ENCODE measurements around the gene IQGAP2.

IQGAP2 gene

GRCh38 chr5:76733049-76733417 lies 329.9 kb downstream of the IQGAP2 start:
- H3K4me2 ChIP-seq (ENCODE audit: insufficient read depth, low read length, poor library complexity, severe bottlenecking): no peak overlapping the region
- DNase-seq (ENCODE audit: low spot score): no peak
- peaks cover 17 to 68% of the 10 kb centered on the region in 2 donors for H3K36me3 ChIP-seq (replicated peaks in 1 of 2; ENCODE audit: control insufficient read depth in 2 of 2, insufficient read depth in 2 of 2, low read length in 2 of 2)
- no peaks in the 10 kb centered on the region for H3K4me1 ChIP-seq (ENCODE audit: control insufficient read depth in 2 of 2, insufficient read depth in 1 of 2, low read depth in 1 of 2, low read length in 2 of 2)
- H2BK5ac ChIP-seq (ENCODE audit: low read length): no peak overlapping the region
- H2BK120ac ChIP-seq (ENCODE audit: low read depth, low read length): no peak overlapping the region
- no peaks in the 10 kb centered on the region for H3K27me3 ChIP-seq (ENCODE audit: control insufficient read depth in 3 of 3, insufficient read depth in 3 of 3, low read depth in 1 of 3, low read length in 3 of 3)
- no peak overlapping the region for H3K9ac ChIP-seq (ENCODE audit: low read depth, low read length, poor library complexity)
- no peak overlapping the region for H3K23ac ChIP-seq (ENCODE audit: low read depth, low read length, poor library complexity)
- H3K18ac ChIP-seq (ENCODE audit: low read length): no peak overlapping the region
- H3K9me3 ChIP-seq (replicated peaks in 1 of 2; ENCODE audit: control insufficient read depth in 2 of 2, insufficient read depth in 1 of 2, low read depth in 1 of 2, low read length in 2 of 2): peaks cover 2 to 31% of the 10 kb centered on the region in 2 donors
- no peak overlapping the region for H3K4me3 ChIP-seq (ENCODE audit: low read length in 2 of 2)
- no peak overlapping the region for H4K91ac ChIP-seq (ENCODE audit: low read depth, low read length, poor library complexity)
- no CpG with 5 or more reads among the region's 13 CpGs for WGBS, 2 donors (ENCODE audit: extremely low coverage in 2 of 2, insufficient read length in 2 of 2, insufficient replicate concordance in 1 of 2)
- no peak overlapping the region for H3K4ac ChIP-seq (ENCODE audit: low read length)
- no peak overlapping the region for H2AK5ac ChIP-seq (ENCODE audit: low read depth, low read length)
- H3K27ac ChIP-seq (replicated peaks; ENCODE audit: low read length): no peak overlapping the region
- H4K8ac ChIP-seq (ENCODE audit: low read depth, low read length): no peak overlapping the region
- H2BK12ac ChIP-seq (ENCODE audit: low read length): no peak overlapping the region
- H3K79me1 ChIP-seq (ENCODE audit: low read depth, low read length): peaks cover 3% of the 10 kb centered on the region
- no peak overlapping the region for H2BK15ac ChIP-seq (ENCODE audit: low read length)
- H2AFZ ChIP-seq (ENCODE audit: low read length): no peak overlapping the region
- H3K14ac ChIP-seq (ENCODE audit: low read length): no peak overlapping the region

- Histone ChIP-seq H2BK5ac (ENCODE audit: low read length) (no peak overlapping the region), H3K27ac (replicated peaks; ENCODE audit: low read length) (no peak overlapping the region)
- DNase-seq (ENCODE audit: low spot score): no peak
Observed at GRCh38 chr5:76735762-76736545, 332.9 kb downstream of the IQGAP2 start.

GRCh38 chr5:76736679-76737556 lies 333.8 kb downstream of the IQGAP2 start:
- Histone ChIP-seq H2BK12ac (ENCODE audit: low read length) (no peak overlapping the region), H2AFZ (ENCODE audit: low read length) (no peak overlapping the region), H4K8ac (ENCODE audit: low read depth, low read length) (no peak overlapping the region), H2BK5ac (ENCODE audit: low read length) (no peak overlapping the region), H2BK120ac (ENCODE audit: low read depth, low read length) (no peak overlapping the region), H3K9me3 (replicated peaks in 1 of 2; ENCODE audit: control insufficient read depth in 2 of 2, insufficient read depth in 1 of 2, low read depth in 1 of 2, low read length in 2 of 2) (no peaks in the 10 kb centered on the region), H3K4me2 (ENCODE audit: insufficient read depth, low read length, poor library complexity, severe bottlenecking) (no peak overlapping the region), H3K4me1 (ENCODE audit: control insufficient read depth in 2 of 2, insufficient read depth in 1 of 2, low read depth in 1 of 2, low read length in 2 of 2) (no peaks in the 10 kb centered on the region), H3K14ac (ENCODE audit: low read length) (no peak overlapping the region), H4K91ac (ENCODE audit: low read depth, low read length, poor library complexity) (no peak overlapping the region), H3K4me3 (ENCODE audit: low read length in 2 of 2) (no peak overlapping the region), H3K36me3 (replicated peaks in 1 of 2; ENCODE audit: control insufficient read depth in 2 of 2, insufficient read depth in 2 of 2, low read length in 2 of 2) (peaks cover 14 to 34% of the 10 kb centered on the region in 2 donors), H3K23ac (ENCODE audit: low read depth, low read length, poor library complexity) (no peak overlapping the region), H3K9ac (ENCODE audit: low read depth, low read length, poor library complexity) (no peak overlapping the region), H3K27me3 (ENCODE audit: control insufficient read depth in 3 of 3, insufficient read depth in 3 of 3, low read depth in 1 of 3, low read length in 3 of 3) (no peaks in the 10 kb centered on the region), H2BK15ac (ENCODE audit: low read length) (no peak overlapping the region), H3K27ac (replicated peaks; ENCODE audit: low read length) (no peak overlapping the region), H3K18ac (ENCODE audit: low read length) (no peak overlapping the region), H2AK5ac (ENCODE audit: low read depth, low read length) (no peak overlapping the region), H3K4ac (ENCODE audit: low read length) (no peak overlapping the region), H3K79me1 (ENCODE audit: low read depth, low read length) (peaks cover 3% of the 10 kb centered on the region)
- no CpG with 5 or more reads among the region's 6 CpGs for WGBS, 2 donors (ENCODE audit: extremely low coverage in 2 of 2, insufficient read length in 2 of 2, insufficient replicate concordance in 1 of 2)
- DNase-seq (ENCODE audit: low spot score): no peak

More at GRCh38 chr5:76735762-76736545, 332.9 kb downstream of the IQGAP2 start:
- Histone ChIP-seq H3K9me3 (replicated peaks in 1 of 2; ENCODE audit: control insufficient read depth in 2 of 2, insufficient read depth in 1 of 2, low read depth in 1 of 2, low read length in 2 of 2) (peaks cover 0 to 2% of the 10 kb centered on the region in 2 donors), H4K8ac (ENCODE audit: low read depth, low read length) (no peak overlapping the region), H2AFZ (ENCODE audit: low read length) (no peak overlapping the region), H3K36me3 (replicated peaks in 1 of 2; ENCODE audit: control insufficient read depth in 2 of 2, insufficient read depth in 2 of 2, low read length in 2 of 2) (peaks cover 14 to 39% of the 10 kb centered on the region in 2 donors), H2BK12ac (ENCODE audit: low read length) (no peak overlapping the region), H3K4ac (ENCODE audit: low read length) (no peak overlapping the region), H3K23ac (ENCODE audit: low read depth, low read length, poor library complexity) (no peak overlapping the region), H3K4me1 (ENCODE audit: control insufficient read depth in 2 of 2, insufficient read depth in 1 of 2, low read depth in 1 of 2, low read length in 2 of 2) (no peaks in the 10 kb centered on the region), H4K91ac (ENCODE audit: low read depth, low read length, poor library complexity) (no peak overlapping the region), H3K79me1 (ENCODE audit: low read depth, low read length) (peaks cover 3% of the 10 kb centered on the region), H3K4me2 (ENCODE audit: insufficient read depth, low read length, poor library complexity, severe bottlenecking) (no peak overlapping the region), H3K18ac (ENCODE audit: low read length) (peak overlapping the region; percentile 62), H3K9ac (ENCODE audit: low read depth, low read length, poor library complexity) (no peak overlapping the region), H3K14ac (ENCODE audit: low read length) (no peak overlapping the region), H3K4me3 (ENCODE audit: low read length in 2 of 2) (no peak overlapping the region), H2BK15ac (ENCODE audit: low read length) (no peak overlapping the region), H2BK120ac (ENCODE audit: low read depth, low read length) (no peak overlapping the region), H2AK5ac (ENCODE audit: low read depth, low read length) (no peak overlapping the region), H3K27me3 (ENCODE audit: control insufficient read depth in 3 of 3, insufficient read depth in 3 of 3, low read depth in 1 of 3, low read length in 3 of 3) (no peaks in the 10 kb centered on the region)
- no CpG with 5 or more reads among the region's 4 CpGs for WGBS, 2 donors (ENCODE audit: extremely low coverage in 2 of 2, insufficient read length in 2 of 2, insufficient replicate concordance in 1 of 2)

GRCh38 chr5:76737846-76738245 lies 334.8 kb downstream of the IQGAP2 start:
- Histone ChIP-seq H2BK120ac (ENCODE audit: low read depth, low read length) (no peak overlapping the region), H3K4me2 (ENCODE audit: insufficient read depth, low read length, poor library complexity, severe bottlenecking) (no peak overlapping the region), H2AFZ (ENCODE audit: low read length) (no peak overlapping the region), H3K23ac (ENCODE audit: low read depth, low read length, poor library complexity) (no peak overlapping the region), H2AK5ac (ENCODE audit: low read depth, low read length) (no peak overlapping the region), H3K9ac (ENCODE audit: low read depth, low read length, poor library complexity) (no peak overlapping the region), H4K91ac (ENCODE audit: low read depth, low read length, poor library complexity) (no peak overlapping the region), H3K4ac (ENCODE audit: low read length) (no peak overlapping the region), H3K36me3 (replicated peaks in 1 of 2; ENCODE audit: control insufficient read depth in 2 of 2, insufficient read depth in 2 of 2, low read length in 2 of 2) (peaks cover 8 to 24% of the 10 kb centered on the region in 2 donors), H3K9me3 (replicated peaks in 1 of 2; ENCODE audit: control insufficient read depth in 2 of 2, insufficient read depth in 1 of 2, low read depth in 1 of 2, low read length in 2 of 2) (no peaks in the 10 kb centered on the region), H3K79me1 (ENCODE audit: low read depth, low read length) (no peaks in the 10 kb centered on the region), H2BK5ac (ENCODE audit: low read length) (no peak overlapping the region), H2BK15ac (ENCODE audit: low read length) (no peak overlapping the region), H3K27ac (replicated peaks; ENCODE audit: low read length) (no peak overlapping the region), H4K8ac (ENCODE audit: low read depth, low read length) (no peak overlapping the region), H3K18ac (ENCODE audit: low read length) (no peak overlapping the region), H3K4me3 (ENCODE audit: low read length in 2 of 2) (no peak overlapping the region), H2BK12ac (ENCODE audit: low read length) (no peak overlapping the region), H3K14ac (ENCODE audit: low read length) (no peak overlapping the region), H3K27me3 (ENCODE audit: control insufficient read depth in 3 of 3, insufficient read depth in 3 of 3, low read depth in 1 of 3, low read length in 3 of 3) (no peaks in the 10 kb centered on the region), H3K4me1 (ENCODE audit: control insufficient read depth in 2 of 2, insufficient read depth in 1 of 2, low read depth in 1 of 2, low read length in 2 of 2) (no peaks in the 10 kb centered on the region)
- no CpG with 5 or more reads among the region's 5 CpGs for WGBS, 2 donors (ENCODE audit: extremely low coverage in 2 of 2, insufficient read length in 2 of 2, insufficient replicate concordance in 1 of 2)
- no peak for DNase-seq (ENCODE audit: low spot score)

Measured in neuronal stem cell (in vitro differentiated cells).